GOT3 (cell line): ENCODE results near the gene LOC101059915.

Experiments
- DNase-seq: peaks from one replicate; lab custom pipeline; 2025; ENCODE audit warnings: mixed read lengths; lab: John Stamatoyannopoulos, UW

The LOC101059915 gene

GRCh38 chrX:71667328-71668247 lies at the start of gene LOC101059915:
Gene LOC101059915, plus strand, starts transcription at chrX:71667546.
- DNase-seq = no peak

DNA sequence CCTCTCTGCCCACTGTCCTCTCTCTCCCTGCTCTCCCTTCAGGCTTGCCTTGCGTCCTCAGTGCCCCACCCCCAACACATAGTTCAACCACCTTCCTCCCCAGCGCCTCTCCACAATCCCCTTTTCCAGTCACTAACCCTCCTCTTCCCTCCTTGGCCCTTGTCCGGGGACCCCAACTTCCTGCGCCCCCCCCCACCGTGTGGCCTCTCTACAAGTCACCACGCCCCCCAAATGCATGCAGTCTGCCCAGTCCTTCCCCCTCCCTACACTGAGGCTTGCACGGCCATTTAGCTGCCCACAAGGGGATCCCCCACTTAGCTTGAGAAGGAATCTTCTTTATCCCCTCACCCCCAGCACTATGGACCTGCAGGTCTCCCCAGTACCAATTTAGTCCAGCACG lies 49.6 kb upstream of the LOC101059915 start:
- no peak for DNase-seq

- DNase-seq = no peak
Observed at GRCh38 chrX:71618303-71618721, 49.0 kb upstream of the LOC101059915 start, which contains the start of gene CXCR3. Gene CXCR3, minus strand, starts transcription at chrX:71618511. Its CDS starts 62 bp downstream, at chrX:71618449.

GRCh38 chrX:71618787-71619186 lies 48.6 kb upstream of the LOC101059915 start:
- no peak for DNase-seq

GRCh38 chrX:71619193-71619592 lies 48.2 kb upstream of the LOC101059915 start:
- no peak for DNase-seq

- no peak for DNase-seq
Observed at GRCh38 chrX:71619986-71620385, 47.4 kb upstream of the LOC101059915 start.

GRCh38 chrX:71621603-71622002 lies 45.7 kb upstream of the LOC101059915 start:
- DNase-seq = no peak

GRCh38 chrX:71622032-71622575 lies 45.2 kb upstream of the LOC101059915 start:
- DNase-seq = no peak

DNA sequence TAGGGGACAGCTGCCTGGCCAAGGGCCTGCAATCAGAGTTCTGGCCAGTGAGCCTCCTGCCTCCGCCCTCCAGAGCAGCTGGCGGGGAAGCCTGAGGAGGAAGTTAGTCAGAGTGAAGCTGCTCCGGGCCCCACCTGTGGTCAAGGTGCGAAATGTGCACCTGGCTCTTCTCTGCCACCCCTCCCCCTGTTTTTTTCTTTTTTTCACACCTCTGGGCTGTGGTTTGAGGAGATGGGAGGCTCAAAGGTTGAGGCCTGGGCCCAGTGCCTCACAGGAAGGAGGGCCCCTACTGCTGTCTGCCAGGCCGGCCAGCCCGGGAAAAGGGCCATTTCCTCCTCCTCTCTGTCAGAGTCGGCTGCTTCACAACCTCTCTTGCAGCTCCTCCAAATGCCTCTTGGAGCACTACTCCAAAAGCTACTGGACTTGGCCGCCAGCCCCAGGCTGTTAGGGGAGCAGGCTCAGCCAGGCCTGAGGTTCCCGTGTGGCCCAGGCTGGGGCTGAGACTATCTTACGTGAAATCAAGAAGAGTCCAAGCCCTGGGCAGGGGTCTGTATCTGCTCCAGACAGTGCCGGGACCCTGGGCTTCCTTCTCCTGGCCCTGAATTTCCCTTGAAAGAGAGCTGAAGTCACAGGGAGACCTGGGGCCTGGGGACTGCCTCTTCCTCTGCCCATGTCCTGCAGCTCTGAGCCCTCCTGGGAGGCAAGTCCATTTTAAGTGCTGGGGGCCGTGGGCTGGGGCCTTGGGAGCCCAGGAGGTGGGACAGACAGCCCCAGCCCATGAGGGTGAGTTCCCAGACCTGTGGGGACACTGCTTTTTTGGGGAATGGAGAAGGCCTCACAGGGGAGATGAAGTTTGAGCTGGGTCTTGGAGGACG lies 44.5 kb upstream of the LOC101059915 start:
- DNase-seq = no peak

- DNase-seq = no peak
Observed at GRCh38 chrX:71623714-71624113, 43.6 kb upstream of the LOC101059915 start.

DNA sequence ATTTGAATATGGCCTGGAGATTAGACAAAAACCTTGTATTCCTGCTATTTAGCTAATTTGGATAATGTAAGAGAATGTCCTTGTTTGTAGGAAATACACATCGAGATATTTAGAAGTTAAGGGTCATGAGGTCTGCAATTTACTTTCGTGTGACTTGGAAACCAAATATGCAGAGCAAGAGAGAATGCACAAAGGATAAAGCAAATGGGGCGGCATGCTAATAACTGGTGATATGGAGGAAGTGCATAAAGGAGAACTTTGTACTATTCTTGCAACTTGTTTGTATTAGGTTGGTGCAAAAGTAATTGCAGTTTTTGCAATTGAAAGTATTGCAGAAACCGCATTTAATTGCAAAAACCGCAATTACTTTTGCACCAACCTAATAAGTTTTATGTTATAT lies 41.9 kb upstream of the LOC101059915 start:
- no peak for DNase-seq

DNA sequence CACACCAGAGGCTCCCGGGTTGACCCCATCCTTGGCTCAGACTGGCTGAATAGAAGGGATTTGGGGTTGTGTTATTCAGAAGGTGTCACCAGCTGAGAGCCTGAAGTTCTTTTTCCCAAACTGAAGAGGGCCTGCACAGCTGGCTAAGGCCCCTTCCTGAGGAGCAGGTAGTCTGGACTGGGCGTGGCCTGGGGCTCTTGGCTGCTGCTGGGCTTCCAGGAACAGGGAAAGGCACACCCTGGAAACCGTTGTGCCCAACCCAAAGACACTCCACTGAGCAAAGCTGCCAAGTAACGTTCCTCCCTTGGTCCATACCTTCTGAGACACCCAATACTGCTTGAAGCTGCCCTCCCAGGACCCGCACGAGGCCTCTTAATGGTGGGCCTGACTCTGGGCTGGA lies 40.8 kb upstream of the LOC101059915 start:
- DNase-seq = no peak

DNA sequence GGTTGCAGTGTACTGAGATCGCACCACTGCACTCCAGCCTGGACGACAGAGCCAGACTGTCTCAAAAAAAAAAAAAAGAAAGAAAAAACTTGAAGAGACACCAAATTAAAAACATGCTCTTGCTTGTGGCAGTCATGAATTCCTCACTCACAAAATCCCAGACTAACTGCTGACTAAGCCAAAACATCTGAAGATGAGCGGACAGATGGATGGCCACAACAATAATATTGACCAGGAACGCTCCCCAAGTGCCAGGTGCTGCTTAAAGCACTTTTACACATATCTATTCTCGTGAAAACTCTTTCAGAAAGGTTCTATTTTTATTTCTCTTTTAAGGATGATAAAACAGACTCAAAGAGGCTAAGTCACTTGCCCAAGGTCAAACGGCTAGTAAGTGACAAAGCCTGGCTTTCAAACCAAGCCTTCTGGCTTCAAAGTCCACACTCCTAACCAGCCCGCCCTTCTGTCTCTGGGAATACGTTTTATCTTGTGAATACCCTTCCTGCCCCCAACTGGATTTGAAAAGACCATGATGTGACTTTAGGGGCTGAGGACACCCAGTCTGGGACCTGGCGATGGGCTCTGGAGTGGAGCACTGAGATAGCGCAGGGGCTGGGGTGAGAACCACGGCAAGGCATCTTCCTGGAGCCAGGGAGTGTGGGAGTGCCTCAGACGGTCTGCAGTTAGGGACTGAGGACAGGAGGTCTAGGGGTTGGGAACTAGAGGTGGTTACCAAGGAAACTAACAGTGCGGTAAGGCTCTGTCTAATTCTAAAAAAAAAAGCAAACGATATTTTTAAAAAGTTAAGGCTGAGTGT lies 39.5 kb upstream of the LOC101059915 start:
- DNase-seq = no peak

DNA sequence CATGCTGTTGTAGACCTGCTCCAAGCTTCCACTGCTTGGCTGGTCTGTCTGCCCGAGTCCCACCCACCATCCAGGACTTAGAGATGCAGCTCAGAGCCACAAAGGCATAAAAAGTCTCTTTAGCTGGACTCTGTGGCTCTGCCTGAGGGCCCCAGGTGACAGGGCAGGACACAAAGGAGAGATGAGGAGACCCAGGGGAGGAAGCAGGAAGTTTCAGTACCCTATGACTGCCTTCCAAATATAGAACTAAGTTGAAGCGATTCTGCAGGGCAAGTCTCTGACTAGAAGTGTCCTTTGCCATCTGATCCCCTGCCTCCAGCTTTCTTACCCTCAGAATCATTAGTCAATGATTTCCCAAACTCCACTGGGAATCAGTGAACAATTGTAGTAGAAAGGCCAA lies 37.9 kb upstream of the LOC101059915 start:
- DNase-seq = no peak

DNA sequence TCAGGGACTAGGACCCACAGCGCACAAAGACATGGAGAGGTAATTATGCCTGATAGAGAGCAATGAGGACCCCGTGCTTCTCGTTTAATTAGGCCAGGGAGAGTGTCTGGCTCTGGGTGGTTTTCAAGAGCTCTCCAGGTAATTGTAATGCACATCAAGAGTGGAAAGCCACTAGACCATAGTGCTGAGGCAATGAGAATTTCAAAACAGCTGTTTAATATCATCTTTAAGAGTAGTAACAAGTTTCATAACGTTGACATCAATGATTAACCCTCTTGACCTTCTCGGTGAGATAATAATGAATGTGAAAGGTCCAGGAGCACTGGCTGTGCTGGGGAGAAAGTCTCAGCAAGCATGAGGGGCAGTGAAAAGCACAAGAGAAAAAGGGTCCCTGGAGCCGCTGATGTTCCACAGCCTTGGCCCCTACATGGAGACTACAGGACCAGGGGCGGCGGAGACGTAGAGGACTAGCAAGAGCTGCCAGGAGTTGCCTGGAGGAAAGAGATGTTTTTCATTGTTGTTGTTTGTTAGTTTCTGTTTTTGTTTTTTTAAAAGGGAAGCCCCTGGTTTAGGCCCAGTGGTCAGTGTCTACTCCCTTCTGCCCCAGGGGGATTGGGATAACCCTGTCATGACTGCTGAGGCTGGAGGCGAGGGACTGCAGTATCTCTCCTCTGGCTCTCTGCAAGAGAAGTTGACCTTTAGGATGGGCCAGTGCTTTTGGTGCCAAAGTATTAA lies 34.3 kb upstream of the LOC101059915 start:
- no peak for DNase-seq

DNA sequence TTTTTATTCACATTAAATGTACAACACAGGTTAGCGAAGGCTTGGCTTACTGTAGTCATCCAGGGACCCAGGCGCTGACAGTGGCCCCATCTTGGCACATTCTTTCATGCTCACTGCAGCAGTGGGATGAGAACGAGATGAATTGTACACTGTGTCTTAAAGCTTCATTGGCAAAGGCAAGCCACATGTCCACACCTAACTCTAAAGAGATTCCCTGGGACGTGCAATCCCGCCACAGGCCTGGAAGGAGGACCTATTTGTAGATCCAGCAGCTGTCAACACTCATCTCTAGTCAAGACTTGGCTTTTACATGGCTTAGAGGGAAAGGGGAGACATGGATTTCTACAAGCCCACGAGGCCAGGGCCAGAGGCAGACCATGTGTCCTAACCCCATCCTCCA lies 33.0 kb upstream of the LOC101059915 start:
- no peak for DNase-seq

GRCh38 chrX:71636438-71637252 lies 30.7 kb upstream of the LOC101059915 start:
- DNase-seq = no peak

DNA sequence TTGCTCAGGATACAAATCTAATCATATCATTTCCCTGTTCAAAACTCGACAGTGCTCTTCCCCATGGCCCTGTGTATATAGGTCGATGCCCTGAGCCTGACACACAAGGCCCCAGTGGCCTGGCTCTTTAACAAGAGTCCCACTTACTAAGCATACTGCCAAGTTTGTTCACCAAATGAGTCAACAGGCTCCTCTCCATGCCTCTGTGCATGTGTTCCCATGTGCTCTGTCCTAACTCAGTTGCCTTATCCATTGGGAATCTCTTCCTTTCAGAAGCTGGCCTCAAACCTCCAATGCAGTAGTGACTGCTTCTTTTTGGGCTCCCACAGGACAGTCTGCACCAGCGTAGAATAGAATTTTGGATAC lies 30.1 kb upstream of the LOC101059915 start:
- no peak for DNase-seq

GRCh38 chrX:71637848-71638247 lies 29.5 kb upstream of the LOC101059915 start:
- DNase-seq = no peak

DNA sequence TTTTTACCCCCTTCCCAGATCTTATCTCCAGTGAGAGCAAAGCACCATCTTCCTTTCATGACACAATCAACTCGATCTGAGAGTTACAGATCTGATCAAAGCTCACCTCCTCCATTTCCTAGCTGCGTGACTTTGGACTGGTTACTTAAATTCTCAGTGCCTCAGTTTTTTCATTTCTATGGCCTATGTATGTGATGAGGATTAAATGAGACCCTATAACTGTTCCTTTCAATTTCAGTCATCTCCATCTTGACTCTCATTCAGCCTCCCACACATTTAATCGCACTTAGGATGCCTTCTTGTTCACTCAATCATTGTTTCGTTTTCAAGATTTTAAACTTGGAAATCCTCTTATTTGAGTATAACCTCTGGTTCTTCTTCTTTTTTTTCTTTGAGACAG lies 28.9 kb upstream of the LOC101059915 start:
- no peak for DNase-seq
